Psoas muscle (tissue), 8 donors: ENCODE results near the gene NACA. TPM values are rescaled to one million over a fixed set of nuclear protein-coding genes. Genes with fewer than 3 reads are reported as not detected.

Experiments
- ATAC-seq, 4 donors: fragments of 200-7000 bp; cut with Tn5 transposase; one replicate each; pipeline ENCODE4 v1.9.1; 2020; ENCODE audit warnings: moderate library complexity in 3 of 4, mild to moderate bottlenecking in 2 of 4
- DNase-seq, 2 donors: peaks; one replicate each; pipeline ENCODE4 v3.0.0-alpha.2; 2020
- H3K27ac ChIP-seq: fragments of 200-600 bp; one replicate; pipeline ENCODE4 v1.8.0; 2022
- H3K27me3 ChIP-seq, 3 donors: fragments of 200-600 bp in 1 of 3; one replicate each; pipeline versions ENCODE4 v1.6.1 to v1.8.0; 2013 to 2022; ENCODE audit warnings: low read length in 2 of 3, mild to moderate bottlenecking in 2 of 3, moderate library complexity in 1 of 3; ENCODE audit not compliant: insufficient read depth in 3 of 3
- H3K36me3 ChIP-seq, 2 donors: fragments of 200-600 bp in 1 of 2; one replicate each; pipeline versions ENCODE4 v1.6.1 to v1.8.0; 2013 to 2022; ENCODE audit warnings: low read depth in 1 of 2, mild to moderate bottlenecking in 1 of 2, moderate library complexity in 1 of 2; ENCODE audit not compliant: insufficient read depth in 1 of 2
- H3K4me1 ChIP-seq: fragments of 200-600 bp; one replicate; pipeline ENCODE4 v1.8.0; 2022
- H3K4me3 ChIP-seq: fragments of 200-600 bp; one replicate; pipeline ENCODE4 v1.8.0; 2022; ENCODE audit warnings: mild to moderate bottlenecking
- H3K9me3 ChIP-seq: fragments of 200-600 bp; one replicate; pipeline ENCODE4 v1.8.0; 2022
- WGBS, 3 donors: extraction: QIAGEN DNeasy Blood & Tissue Kit; methylation state at CpG; one replicate each; pipeline versions ENCODE4 v1.1.6 to v1.1.7; 2013; 5-methylcytosine and 5-hydroxymethylcytosine counted together
- intact Hi-C, 2 donors: fragments of 100-400 bp; cut with DNase I; formaldehyde crosslinking; loops; one replicate each; pipeline versions ENCODE4 v1.11.0 to v1.14.2; 2022
- polyA plus RNA-seq, 3 donors: library from polyadenylated mRNA; stranded (reverse); fragments of 200-250 nt; gene quantifications; one replicate each; pipeline ENCODE4 v1.2.3, GENCODE V29; 2013
- total RNA-seq, 4 donors: library from RNA; stranded (reverse); fragmentation: NEBNext Ultra II Directional in 2 of 4; extraction: Animal tissue kit (Norgen Biotek cat#: 25700) in 2 of 4; gene quantifications; one replicate each; pipeline versions ENCODE4 v1.2.1 to v1.2.4, GENCODE V29; 2021 to 2023
- TF ChIP-seq, protein P1 (sequence below): fragments of 200-600 bp; IDR thresholded peaks from one replicate; pipeline ENCODE4 v1.8.0; 2022; ENCODE audit warnings: antibody characterized with exemption
- donor health status: healthy with polysubstance abuse.
- donor health status: DM: no; HTN: no; CAD: no; lungs with moderate emphysema.
- donor health status: Bipolar disorder and iron deficiency.
- donor health status: healthy.
- donor health status: DM: yes; HTN: yes; CAD: no.
- donor health status: DM: no; HTN: no; CAD: no.
- donor health status: DM: no; HTN: no; CAD: no.
- donor health status: DM: yes; HTN: yes; CAD: no.

NACA gene
- total and polyA plus RNA-seq, 7 donors = 434 to 1,147 (median 496) TPM

DNA sequence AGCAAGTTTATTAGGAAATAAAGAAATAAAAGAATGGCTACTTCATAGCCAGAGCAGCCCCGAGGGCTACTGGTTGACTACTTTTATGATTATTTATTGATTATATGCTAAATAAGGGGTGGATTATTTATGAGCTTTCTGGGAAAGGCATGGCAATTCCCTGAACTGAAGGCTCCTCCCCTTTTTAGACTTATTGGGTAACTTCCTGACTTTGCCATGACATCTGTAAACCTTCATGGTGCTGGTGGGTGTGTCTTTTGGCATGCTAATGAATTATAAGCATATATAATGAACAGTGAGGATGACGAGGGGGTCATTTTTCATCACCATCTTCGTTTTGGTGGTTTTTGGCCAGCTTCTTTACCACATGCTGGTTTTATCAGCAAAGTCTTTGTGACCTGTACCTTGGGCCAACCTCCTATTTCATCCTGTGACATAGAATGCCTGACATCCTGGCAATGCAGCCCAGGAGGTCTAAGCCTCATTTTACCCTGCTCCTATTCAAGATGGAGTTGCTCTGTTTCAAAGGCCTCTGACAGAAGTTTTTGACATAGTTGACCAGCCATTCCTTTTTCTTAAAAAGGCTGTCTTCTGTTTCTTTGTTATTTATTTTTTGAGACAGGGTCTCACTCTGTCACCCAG, 26.0 kb downstream of the NACA start:
- no peak overlapping the region for H3K4me3 ChIP-seq
- peaks cover 19% of the 10 kb centered on the region for H3K4me1 ChIP-seq
- H3K9me3 ChIP-seq = no peaks in the 10 kb centered on the region
- no peak for DNase-seq
- no peaks in the 10 kb centered on the region for H3K27me3 ChIP-seq
- no peaks in the 10 kb centered on the region for H3K36me3 ChIP-seq
- WGBS, 3 donors = 67 to 75% (median 68%) methylated on average over 3 of the region's 3 CpGs
- no peak for ATAC-seq
- no peak overlapping the region for H3K27ac ChIP-seq
- intact Hi-C loops = no loop called here
- TF ChIP-seq, protein P1, sequence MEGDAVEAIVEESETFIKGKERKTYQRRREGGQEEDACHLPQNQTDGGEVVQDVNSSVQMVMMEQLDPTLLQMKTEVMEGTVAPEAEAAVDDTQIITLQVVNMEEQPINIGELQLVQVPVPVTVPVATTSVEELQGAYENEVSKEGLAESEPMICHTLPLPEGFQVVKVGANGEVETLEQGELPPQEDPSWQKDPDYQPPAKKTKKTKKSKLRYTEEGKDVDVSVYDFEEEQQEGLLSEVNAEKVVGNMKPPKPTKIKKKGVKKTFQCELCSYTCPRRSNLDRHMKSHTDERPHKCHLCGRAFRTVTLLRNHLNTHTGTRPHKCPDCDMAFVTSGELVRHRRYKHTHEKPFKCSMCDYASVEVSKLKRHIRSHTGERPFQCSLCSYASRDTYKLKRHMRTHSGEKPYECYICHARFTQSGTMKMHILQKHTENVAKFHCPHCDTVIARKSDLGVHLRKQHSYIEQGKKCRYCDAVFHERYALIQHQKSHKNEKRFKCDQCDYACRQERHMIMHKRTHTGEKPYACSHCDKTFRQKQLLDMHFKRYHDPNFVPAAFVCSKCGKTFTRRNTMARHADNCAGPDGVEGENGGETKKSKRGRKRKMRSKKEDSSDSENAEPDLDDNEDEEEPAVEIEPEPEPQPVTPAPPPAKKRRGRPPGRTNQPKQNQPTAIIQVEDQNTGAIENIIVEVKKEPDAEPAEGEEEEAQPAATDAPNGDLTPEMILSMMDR = no peak

DNA sequence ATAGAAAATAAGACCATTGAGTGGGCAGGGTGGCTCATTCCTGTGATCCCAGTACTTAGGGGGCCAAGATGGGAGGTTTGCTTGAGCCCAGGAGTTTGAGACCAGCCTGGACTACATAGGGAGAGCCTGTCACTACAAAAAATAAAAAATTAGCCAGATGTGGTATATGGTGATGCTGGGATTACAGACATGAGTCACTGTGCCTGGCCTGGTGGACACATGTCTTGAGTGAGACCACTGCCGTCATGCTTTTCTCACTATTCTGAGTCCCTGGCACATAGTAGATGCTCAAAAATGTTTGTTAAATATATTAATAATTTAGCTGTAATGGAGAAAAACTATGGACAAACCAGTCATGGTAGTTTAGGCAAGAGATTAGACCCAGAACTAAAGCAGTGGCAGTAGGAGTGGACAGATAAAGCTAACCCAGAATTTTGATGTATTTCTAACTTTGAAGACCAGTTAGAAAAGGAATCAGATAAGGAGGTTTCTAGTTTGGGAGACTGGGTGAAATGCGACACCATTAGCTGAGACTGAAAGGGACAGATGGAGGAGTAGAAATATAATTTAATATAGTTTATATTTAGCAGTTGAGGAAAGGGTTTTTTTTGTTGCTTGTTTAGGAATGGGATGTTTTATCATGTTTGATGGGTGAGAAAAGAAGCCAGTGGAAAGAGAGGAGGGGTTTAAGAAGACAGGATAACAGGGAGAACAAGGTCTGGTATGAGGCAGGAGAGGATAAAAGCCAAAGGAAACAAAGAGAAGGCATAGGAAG, 29.6 kb downstream of the NACA start:
- Histone ChIP-seq H3K9me3 (no peaks in the 10 kb centered on the region), H3K27ac (peak overlapping the region; percentile 76), H3K4me1 (peaks cover 19% of the 10 kb centered on the region), H3K4me3 (no peak overlapping the region), H3K27me3 (no peaks in the 10 kb centered on the region), H3K36me3 (no peaks in the 10 kb centered on the region)
- TF ChIP-seq, protein P1 = no peak
- ATAC-seq = peak; percentile 54 to 78 (median 67)
- DNase-seq = no peak
- WGBS, 3 donors = 26 to 41% (median 28%) methylated on average over 2 of the region's 2 CpGs
- intact Hi-C loops = no loop called here

DNA sequence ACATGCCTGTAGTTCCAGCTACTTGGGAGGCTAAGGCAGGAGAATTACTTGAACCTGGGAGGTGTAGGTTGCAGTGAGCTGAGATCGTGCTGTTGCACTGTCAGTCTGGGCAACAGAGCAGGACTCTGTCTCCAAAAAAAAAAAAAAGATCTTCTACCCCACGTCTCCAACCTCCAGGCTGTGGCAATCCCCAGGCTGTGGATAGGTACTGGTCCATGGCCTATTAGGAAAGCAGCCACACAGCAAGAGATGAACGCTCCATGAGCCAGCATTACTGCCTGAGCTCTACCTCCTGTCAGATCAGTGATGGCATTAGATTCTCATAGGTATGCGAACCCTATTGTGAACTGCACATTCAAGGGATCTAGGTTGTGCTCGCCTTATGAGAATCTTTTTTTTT, 30.9 kb downstream of the NACA start:
- Histone ChIP-seq H3K9me3 (no peaks in the 10 kb centered on the region), H3K27me3 (no peaks in the 10 kb centered on the region), H3K4me1 (peaks cover 21% of the 10 kb centered on the region), H3K4me3 (no peak overlapping the region), H3K27ac (no peak overlapping the region), H3K36me3 (no peaks in the 10 kb centered on the region)
- TF ChIP-seq, protein P1 = no peak
- no peak for ATAC-seq
- DNase-seq = no peak
- intact Hi-C loops = no loop called here
- 68 to 84% (median 69%) methylated on average over 5 of the region's 5 CpGs for WGBS, 3 donors

DNA sequence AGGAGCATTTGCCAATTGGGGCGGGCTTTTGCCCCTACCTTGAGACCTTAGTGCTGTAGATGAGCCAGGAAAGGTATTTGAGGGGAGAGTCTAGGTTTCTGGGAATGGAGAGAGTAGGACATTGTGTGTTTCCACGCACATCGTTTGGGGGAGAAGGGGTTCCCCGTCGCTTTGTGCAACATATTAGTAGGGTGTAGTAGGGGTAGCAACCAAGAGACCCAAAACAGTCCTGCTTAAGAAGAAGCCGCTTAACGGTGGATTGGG, 36.3 kb downstream of the NACA start:
- DNase-seq (no peak), ATAC-seq (no peak)
- Histone ChIP-seq H3K4me3 (peak overlapping the region; percentile 94), H3K4me1 (peaks cover 22% of the 10 kb centered on the region), H3K27me3 (no peaks in the 10 kb centered on the region), H3K9me3 (no peaks in the 10 kb centered on the region), H3K36me3 (peaks cover 0 to 9% of the 10 kb centered on the region in 2 donors), H3K27ac (peak overlapping the region; percentile 99)
- intact Hi-C loops = loop anchor here (2.0 to 5.0 kb wide), 3 partner anchors 34 to 41 kb away; partner anchors contain the start of genes ATP5F1B (in 1 of the 2) and NACA (in 1 of the 2)
- TF ChIP-seq, protein P1 = no peak
- WGBS, 3 donors = 11 to 15% (median 11%) methylated on average over 7 of the region's 7 CpGs
